ENCODE measurements around the gene RICTOR. TPM values are rescaled to one million over a fixed set of nuclear protein-coding genes. Genes with fewer than 3 reads are reported as not detected.
"Not testable (repeated sequence)": the region's sequence is repeated elsewhere in the genome, so short reads cannot be mapped to it uniquely, and the experiment has no call there.

RICTOR gene
- total and polyA plus RNA-seq, 2 donors (not counting 3 experiments of a cell fraction or from before 2014, with no cell fraction given): 9.2 to 38.0 TPM

GRCh38 chr5:38994324-38994927 lies 79.8 kb downstream of the RICTOR start:
- Histone ChIP-seq H3K9me3 (replicated peaks; ENCODE audit: control insufficient read depth, insufficient read depth, low read length) (no peaks in the 10 kb centered on the region), H3K79me2 (ENCODE audit: control insufficient read depth, insufficient read depth, low read length) (peaks cover 7% of the 10 kb centered on the region), H3K9me1 (replicated peaks; ENCODE audit: control insufficient read depth, extremely low read depth, insufficient read depth, low read length) (no peaks in the 10 kb centered on the region), H2AFZ (ENCODE audit: low read depth, low read length) (no peak overlapping the region), H3K4me2 (ENCODE audit: insufficient read depth, low read length) (no peak overlapping the region), H4K20me1 (replicated peaks; ENCODE audit: control insufficient read depth, extremely low read depth, insufficient read depth, low read length) (no peaks in the 10 kb centered on the region), H3K9ac (replicated peaks; ENCODE audit: extremely low read depth, insufficient read depth, low read length) (no peak overlapping the region), H3K27me3 (ENCODE audit: control insufficient read depth in 2 of 2, insufficient read depth in 2 of 2, low read length in 2 of 2) (no peaks in the 10 kb centered on the region), H3K36me3 (ENCODE audit: control insufficient read depth in 2 of 2, extremely low read depth in 1 of 2, insufficient read depth in 2 of 2, low read length in 2 of 2) (no peaks in the 10 kb centered on the region), H3K27ac (ENCODE audit: insufficient read depth, low read depth, low read length) (no peak overlapping the region), H3K4me3 (replicated peaks in 1 of 3; ENCODE audit: insufficient read depth in 1 of 3, low read depth in 1 of 3, low read length in 3 of 3) (no peak overlapping the region), H3K4me1 (ENCODE audit: control insufficient read depth, extremely low read depth, insufficient read depth, low read length) (no peaks in the 10 kb centered on the region)
- intact Hi-C loops (cut with micrococcal nuclease): loop anchor here (1.0 to 10.0 kb wide), 6 partner anchors 80 to 580 kb away; partner anchors contain the start of genes C9 and RICTOR
- FAIRE-seq: no peak
- POLR2A ChIA-PET: no interaction called here
- DNase-seq (ENCODE audit: low read depth, low spot score): peak; percentile 76
- TF ChIP-seq POLR2A (IDR thresholded peaks at IDR 0.05; ENCODE audit: low read depth, low read length) (no peak), CTCF (IDR thresholded peaks at IDR 0.05; ENCODE audit: extremely low read depth in 1 of 2, insufficient read depth in 1 of 2, low read depth in 1 of 2, low read length in 2 of 2) (peak; percentile 33 to 50)
- dilution Hi-C loops (cut with MboI; ENCODE audit: extremely low pct_ligation_motif_present, low sequenced_read_pairs): no loop called here
- CTCF ChIA-PET: interaction anchor here (0.6 to 1.1 kb wide), 7 partner anchors 33 to 610 kb away, joined by 3 to 4 read pairs (median 4); no protein-coding TSS in a partner anchor
- no TSS peak for BruUV-seq (replicated peaks)

GRCh38 chr5:38989974-38990719 lies 84.1 kb downstream of the RICTOR start:
- BruUV-seq (replicated peaks); CTCF ChIA-PET; FAIRE-seq; H3K9me1 ChIP-seq (replicated peaks; ENCODE audit: control insufficient read depth, extremely low read depth, insufficient read depth, low read length); POLR2A ChIA-PET; H3K4me1 ChIP-seq (ENCODE audit: control insufficient read depth, extremely low read depth, insufficient read depth, low read length); H3K9ac ChIP-seq (replicated peaks; ENCODE audit: extremely low read depth, insufficient read depth, low read length); H3K4me3 ChIP-seq (replicated peaks in 1 of 3; ENCODE audit: insufficient read depth in 1 of 3, low read depth in 1 of 3, low read length in 3 of 3); H4K20me1 ChIP-seq (replicated peaks; ENCODE audit: control insufficient read depth, extremely low read depth, insufficient read depth, low read length); H2AFZ ChIP-seq (ENCODE audit: low read depth, low read length); H3K27me3 ChIP-seq (ENCODE audit: control insufficient read depth in 2 of 2, insufficient read depth in 2 of 2, low read length in 2 of 2); H3K79me2 ChIP-seq (ENCODE audit: control insufficient read depth, insufficient read depth, low read length); H3K9me3 ChIP-seq (replicated peaks; ENCODE audit: control insufficient read depth, insufficient read depth, low read length); H3K36me3 ChIP-seq (ENCODE audit: control insufficient read depth in 2 of 2, extremely low read depth in 1 of 2, insufficient read depth in 2 of 2, low read length in 2 of 2); dilution Hi-C loops (cut with MboI; ENCODE audit: extremely low pct_ligation_motif_present, low sequenced_read_pairs); H3K27ac ChIP-seq (ENCODE audit: insufficient read depth, low read depth, low read length); H3K4me2 ChIP-seq (ENCODE audit: insufficient read depth, low read length); DNase-seq (ENCODE audit: low read depth, low spot score): not testable (repeated sequence)
- intact Hi-C loops (cut with micrococcal nuclease): loop anchor here (10.0 kb wide), 2 partner anchors 375 to 585 kb away; partner anchors contain the start of gene C9
